ENCODE measurements around the gene PRKCZ. TPM values are rescaled to one million over a fixed set of nuclear protein-coding genes. Genes with fewer than 3 reads are reported as not detected.

Gene PRKCZ
- total RNA-seq (10 to 100 TPM; 29.8 to 33.9 TPM), polyA plus RNA-seq (10 to 100 TPM in 1 of 3 donors, 1 to 10 TPM in 2; 7.8 to 11.3 (median 9.2) TPM), total RNA-seq (15.7 to 34.9 (median 27.1) reads per million in 6 experiments)

DNA sequence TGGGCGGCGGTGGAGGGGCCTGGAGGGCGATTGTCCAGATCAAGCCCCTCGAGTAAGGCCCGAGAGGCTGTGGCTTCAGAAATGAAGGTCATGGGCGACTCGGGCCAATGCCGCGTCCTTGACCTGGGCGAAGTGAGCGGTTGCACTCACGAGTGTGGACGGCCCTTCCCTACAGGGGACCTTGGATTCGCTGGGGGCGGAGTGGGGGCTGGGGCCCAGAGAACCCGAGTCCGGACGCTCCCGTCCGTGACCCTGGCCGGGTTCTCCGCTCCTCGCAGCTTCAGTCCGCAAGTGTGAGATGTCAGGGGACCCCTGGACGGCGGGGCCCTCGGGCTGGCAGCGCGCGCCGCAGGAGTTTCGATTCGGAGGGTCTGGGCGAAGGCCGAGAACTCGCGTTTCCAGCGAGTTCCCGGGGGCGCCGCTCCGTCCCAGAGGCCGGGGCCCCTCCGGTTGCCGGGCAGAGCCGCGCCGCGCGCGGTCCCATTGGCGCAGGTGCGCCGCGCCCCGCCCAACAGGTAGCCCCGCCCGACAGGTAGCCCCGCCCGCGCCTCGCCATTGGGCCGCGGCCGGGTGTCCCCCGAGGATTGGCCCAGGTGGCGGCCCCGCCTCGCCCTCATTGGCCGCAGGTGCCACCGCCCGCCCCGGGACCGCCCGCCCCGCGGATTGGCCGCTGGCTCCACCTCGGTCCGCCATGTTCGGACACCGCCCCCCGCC lies at the start of gene PRKCZ:
Gene PRKCZ, plus strand, starts transcription at position 694 of the 714 bp plus-strand sequence. CDS start 220 bp downstream, outside the sequence.
- peak within 1 kb of the TSS; percentile 70 to 89 (median 84) for H3K4me3 Mint-ChIP-seq
- peak; percentile 95 to 98 for ATAC-seq
- H3K27me3 Mint-ChIP-seq: peaks cover 0 to 8% (median 3%) of the 10 kb centered on the region in 5 donors
- H3K36me3 Mint-ChIP-seq: no peaks in the 10 kb centered on the region
- POLR2A ChIA-PET: interaction anchor here (0.5 kb wide), 1 partner anchor 87 kb away, joined by 4 read pairs; no protein-coding TSS in a partner anchor
- peak within 1 kb of the TSS in 8 of 10 donors; percentile 31 to 89 (median 70) for H3K27ac Mint-ChIP-seq
- peak; percentile 90 to 96 (median 94) for DNase-seq
- peaks cover 22 to 35% (median 30%) of the 10 kb centered on the region in 4 donors for H3K4me1 Mint-ChIP-seq
- H3K9me3 Mint-ChIP-seq: no peaks in the 10 kb centered on the region

DNA sequence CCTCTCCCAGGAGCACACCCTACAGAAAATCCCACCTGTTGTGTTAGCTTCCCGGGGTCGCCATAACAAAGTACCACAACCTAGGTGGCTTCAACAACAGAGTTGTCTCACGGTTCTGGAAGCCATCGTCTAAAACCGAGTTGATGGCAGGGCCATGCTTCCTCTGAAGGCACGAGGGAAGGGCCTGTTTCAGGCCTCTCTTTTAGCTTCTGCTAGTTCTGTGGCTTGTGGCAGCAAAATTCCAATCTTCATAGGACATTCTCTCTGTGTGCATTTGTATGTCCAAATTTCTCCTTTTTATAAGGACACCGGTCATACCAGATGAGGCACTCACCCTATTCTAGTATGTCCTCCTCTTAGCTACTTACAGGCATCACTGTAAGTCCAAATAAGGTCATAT lies 49.8 kb upstream of the PRKCZ start:
- DNase-seq (no peak), ATAC-seq (no peak)
- H3K27ac Mint-ChIP-seq: no peak overlapping the region
- no peak overlapping the region for H3K4me3 Mint-ChIP-seq
- H3K9me3 Mint-ChIP-seq: no peaks in the 10 kb centered on the region
- POLR2A ChIA-PET: interaction anchor here (0.6 kb wide), 1 partner anchor 158 kb away, joined by 3 read pairs; no protein-coding TSS in a partner anchor
- H3K36me3 Mint-ChIP-seq: no peaks in the 10 kb centered on the region
- H3K4me1 Mint-ChIP-seq: peaks cover 4 to 8% (median 6%) of the 10 kb centered on the region in 4 donors
- peaks cover 14 to 53% (median 41%) of the 10 kb centered on the region in 5 donors for H3K27me3 Mint-ChIP-seq

- peaks cover 14 to 56% (median 43%) of the 10 kb centered on the region in 5 donors for H3K27me3 Mint-ChIP-seq
- no peak overlapping the region for H3K4me3 Mint-ChIP-seq
- no peak for DNase-seq
- no peak overlapping the region for H3K27ac Mint-ChIP-seq
- ATAC-seq: no peak
- H3K36me3 Mint-ChIP-seq: no peaks in the 10 kb centered on the region
- no peaks in the 10 kb centered on the region for H3K9me3 Mint-ChIP-seq
- POLR2A ChIA-PET: no interaction called here
- peaks cover 4 to 8% (median 6%) of the 10 kb centered on the region in 4 donors for H3K4me1 Mint-ChIP-seq
Observed at GRCh38 chr1:2000850-2001249, 49.4 kb upstream of the PRKCZ start.

DNA sequence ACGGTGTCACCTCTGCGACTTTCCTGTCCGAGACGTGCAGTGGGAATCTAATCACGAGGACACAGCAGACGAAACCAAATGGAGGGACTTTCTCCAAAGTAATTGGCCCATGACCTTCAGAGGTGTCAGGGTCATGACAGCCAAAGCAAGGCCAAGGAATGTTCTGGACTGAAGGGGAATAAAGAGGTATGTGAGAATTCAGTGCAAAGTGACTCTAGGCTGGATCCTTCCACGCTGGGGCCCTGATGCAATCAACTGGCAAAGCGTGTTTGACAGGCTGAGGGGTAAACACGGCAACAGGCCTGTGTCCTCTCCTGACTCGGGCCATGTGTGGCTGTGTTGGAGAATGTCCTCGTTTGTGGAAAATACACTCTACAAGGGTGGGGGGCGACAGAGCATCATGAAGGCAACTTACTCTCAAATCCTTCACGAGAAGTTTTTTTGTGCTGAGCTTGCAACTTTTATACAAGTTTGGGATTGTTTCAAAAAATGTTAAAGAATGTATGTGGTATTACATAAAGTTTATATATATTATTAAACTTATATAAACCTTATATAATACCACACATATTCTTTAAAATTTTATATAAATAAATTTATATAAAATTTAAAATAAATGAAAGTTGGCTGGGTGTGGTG lies 48.3 kb upstream of the PRKCZ start:
- no peak overlapping the region for H3K4me3 Mint-ChIP-seq
- POLR2A ChIA-PET: no interaction called here
- peaks cover 15 to 57% (median 47%) of the 10 kb centered on the region in 5 donors for H3K27me3 Mint-ChIP-seq
- no peaks in the 10 kb centered on the region for H3K9me3 Mint-ChIP-seq
- ATAC-seq: no peak
- H3K36me3 Mint-ChIP-seq: no peaks in the 10 kb centered on the region
- peaks cover 0 to 2% (median 0%) of the 10 kb centered on the region in 4 donors for H3K4me1 Mint-ChIP-seq
- no peak overlapping the region for H3K27ac Mint-ChIP-seq
- no peak for DNase-seq

GRCh38 chr1:2003541-2004131 lies 46.6 kb upstream of the PRKCZ start, which contains the start of gene CFAP74:
Gene CFAP74 (minus strand): TSS chr1:2003786. CDS start chr1:1990956, 12,830 bp downstream.
- ATAC-seq (peak in 1 of 2 donors; percentile 23), DNase-seq (no peak)
- Mint-ChIP-seq H3K9me3 (no peaks in the 10 kb centered on the region), H3K4me3 (peak within 1 kb of the TSS in 1 of 10 donors; percentile 27), H3K4me1 (peaks cover 0 to 2% (median 0%) of the 10 kb centered on the region in 4 donors), H3K27me3 (peaks cover 16 to 56% (median 45%) of the 10 kb centered on the region in 5 donors), H3K36me3 (no peaks in the 10 kb centered on the region), H3K27ac (no peak within 1 kb of the TSS)
- POLR2A ChIA-PET: interaction anchor here (0.7 kb wide), 1 partner anchor 22 kb away, joined by 7 read pairs; no protein-coding TSS in a partner anchor

DNA sequence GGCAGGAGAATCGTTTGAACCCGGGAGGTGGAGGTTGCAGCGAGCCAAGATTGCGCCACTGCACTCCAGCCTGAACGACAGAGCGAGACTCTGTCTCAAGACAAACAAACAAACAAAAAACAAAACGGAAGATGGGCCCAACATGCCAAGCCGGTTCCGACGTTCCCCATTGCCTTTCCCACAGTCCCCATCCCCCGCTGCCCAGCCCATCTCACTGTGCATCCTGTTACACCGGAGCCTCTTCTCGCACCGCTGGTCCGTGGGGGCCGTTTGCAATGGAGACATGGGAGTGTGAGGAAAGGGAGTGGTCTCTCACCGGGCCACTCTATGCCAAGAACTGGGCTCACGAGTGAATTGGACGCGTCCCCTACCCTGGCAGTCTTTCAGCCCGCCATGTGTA lies 45.4 kb upstream of the PRKCZ start:
- POLR2A ChIA-PET: no interaction called here

GRCh38 chr1:2009101-2010053 lies 40.8 kb upstream of the PRKCZ start:
- H3K27me3 Mint-ChIP-seq: peaks cover 4 to 29% (median 16%) of the 10 kb centered on the region in 5 donors
- H3K4me1 Mint-ChIP-seq: no peaks in the 10 kb centered on the region
- no peaks in the 10 kb centered on the region for H3K9me3 Mint-ChIP-seq
- no peak overlapping the region for H3K27ac Mint-ChIP-seq
- H3K36me3 Mint-ChIP-seq: no peaks in the 10 kb centered on the region
- H3K4me3 Mint-ChIP-seq: no peak overlapping the region
- DNase-seq (no peak), ATAC-seq (no peak)
- POLR2A ChIA-PET: no interaction called here

More for the DNA sequence above, 45.4 kb upstream of the PRKCZ start:
- no peaks in the 10 kb centered on the region for H3K9me3 Mint-ChIP-seq
- no peak overlapping the region for H3K27ac Mint-ChIP-seq
- DNase-seq (no peak), ATAC-seq (no peak)
- H3K4me3 Mint-ChIP-seq: no peak overlapping the region
- peaks cover 0 to 2% (median 0%) of the 10 kb centered on the region in 4 donors for H3K4me1 Mint-ChIP-seq
- H3K36me3 Mint-ChIP-seq: no peaks in the 10 kb centered on the region
- peaks cover 11 to 50% (median 40%) of the 10 kb centered on the region in 5 donors for H3K27me3 Mint-ChIP-seq

- H3K27me3 Mint-ChIP-seq: peaks cover 22 to 48% (median 38%) of the 10 kb centered on the region in 5 donors
- peak overlapping the region in 1 of 10 donors; percentile 34 for H3K27ac Mint-ChIP-seq
- peaks cover 0 to 4% (median 0%) of the 10 kb centered on the region in 3 donors for H3K36me3 Mint-ChIP-seq
- no peaks in the 10 kb centered on the region for H3K9me3 Mint-ChIP-seq
- H3K4me1 Mint-ChIP-seq: peaks cover 4 to 7% (median 5%) of the 10 kb centered on the region in 4 donors
- peak in 1 of 10 donors; percentile 61 for DNase-seq
- POLR2A ChIA-PET: no interaction called here
- ATAC-seq: no peak
- no peak overlapping the region for H3K4me3 Mint-ChIP-seq
Observed at GRCh38 chr1:2014181-2014580, 36.0 kb upstream of the PRKCZ start.

- Mint-ChIP-seq H3K9me3 (no peaks in the 10 kb centered on the region), H3K27me3 (peaks cover 22 to 50% (median 37%) of the 10 kb centered on the region in 5 donors)
- no peak for DNase-seq
Observed at GRCh38 chr1:2014741-2015735, 35.2 kb upstream of the PRKCZ start.

DNA sequence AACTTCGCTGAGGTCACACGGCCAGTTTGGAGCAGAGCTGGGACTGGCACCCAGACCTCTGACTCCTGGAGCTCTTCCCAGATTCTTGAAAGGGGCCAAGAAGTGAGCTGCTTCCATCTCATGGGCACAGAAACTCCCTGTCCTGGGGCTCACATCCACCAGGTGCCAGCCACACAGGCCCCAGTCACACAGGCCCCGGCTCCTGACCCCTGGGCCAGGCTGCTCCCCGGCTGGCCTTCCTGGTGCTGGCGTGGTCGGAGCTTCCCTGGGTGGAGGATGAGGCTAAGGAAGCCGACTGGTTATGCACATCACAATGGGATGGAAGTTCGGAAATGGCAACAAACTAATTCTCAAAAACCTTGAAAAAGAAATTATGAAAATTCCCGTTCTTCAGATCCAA lies 34.1 kb upstream of the PRKCZ start:
- DNase-seq (no peak), ATAC-seq (no peak)
- Mint-ChIP-seq H3K4me3 (no peak overlapping the region), H3K9me3 (no peaks in the 10 kb centered on the region), H3K27me3 (peaks cover 26 to 61% (median 41%) of the 10 kb centered on the region in 5 donors), H3K4me1 (peaks cover 5 to 9% (median 7%) of the 10 kb centered on the region in 4 donors), H3K27ac (no peak overlapping the region), H3K36me3 (peaks cover 0 to 4% (median 0%) of the 10 kb centered on the region in 3 donors)
- POLR2A ChIA-PET: no interaction called here

More at GRCh38 chr1:2014741-2015735, 35.2 kb upstream of the PRKCZ start:
- Mint-ChIP-seq H3K4me1 (peaks cover 5 to 8% (median 6%) of the 10 kb centered on the region in 4 donors), H3K27ac (no peak overlapping the region), H3K4me3 (no peak overlapping the region), H3K36me3 (peaks cover 0 to 4% (median 0%) of the 10 kb centered on the region in 3 donors)
- POLR2A ChIA-PET: no interaction called here
- ATAC-seq: no peak

Measured in naive thymus-derived CD8-positive, alpha-beta T cell (primary cell).